HG03442 (cell line): ENCODE data around the gene OAT.

Source experiments
- ATAC-seq: cut with Tn5 transposase; IDR thresholded peaks from one replicate; pipeline ENCODE4 v1.9.1; 2021; ENCODE audit warnings: mild to moderate bottlenecking, moderate library complexity; ENCODE audit not compliant: unreplicated experiment

OAT gene

DNA sequence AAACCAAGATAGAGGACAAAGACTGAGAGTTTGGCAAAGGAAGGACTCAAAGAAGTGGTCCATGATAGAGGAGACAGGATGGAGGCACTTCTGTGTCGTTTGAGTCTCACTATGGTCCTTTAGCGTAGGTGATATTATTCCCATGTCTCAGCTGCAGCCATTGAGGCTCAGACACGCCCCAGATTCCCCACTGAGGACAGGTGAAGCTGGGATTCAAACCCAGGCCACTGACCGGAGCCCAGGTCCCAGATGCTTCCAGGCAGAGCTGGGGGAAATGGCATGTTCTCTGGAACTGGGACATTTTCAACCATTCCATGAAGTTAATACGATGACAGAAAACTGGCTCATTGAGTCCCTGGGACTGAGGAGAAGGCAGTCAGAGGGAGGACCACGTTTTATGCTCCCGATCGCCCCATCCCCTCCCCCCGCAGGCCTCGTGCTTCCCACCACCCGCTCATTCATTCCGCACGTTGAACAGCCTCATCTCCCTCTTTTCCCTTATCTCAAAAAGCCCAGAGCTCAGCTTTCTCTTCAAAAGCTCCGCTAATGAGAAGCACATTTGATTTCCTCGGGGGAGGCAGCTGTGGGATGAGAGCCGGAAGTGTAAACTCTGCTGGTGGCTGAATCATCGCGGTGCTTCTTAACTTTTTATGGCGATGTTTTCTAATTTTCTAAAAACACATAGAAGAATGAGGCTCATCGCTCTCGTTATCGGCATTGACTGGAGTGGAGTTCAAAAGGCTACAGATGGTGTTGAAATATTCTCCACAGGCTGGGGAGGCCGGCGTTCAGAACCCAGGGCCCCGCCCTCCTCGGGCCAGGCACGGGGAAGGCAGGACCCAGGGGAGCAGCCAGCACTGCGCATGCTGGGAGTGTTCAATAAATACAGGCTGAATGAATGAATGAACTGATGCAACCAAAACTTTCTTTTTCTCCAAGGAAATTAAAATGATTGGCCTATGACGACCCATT lies 64.0 kb downstream of the OAT start:
- ATAC-seq, result peak; percentile 72

- no peak for ATAC-seq
Measured at GRCh38 chr10:124353896-124354295, 64.8 kb downstream of the OAT start.

DNA sequence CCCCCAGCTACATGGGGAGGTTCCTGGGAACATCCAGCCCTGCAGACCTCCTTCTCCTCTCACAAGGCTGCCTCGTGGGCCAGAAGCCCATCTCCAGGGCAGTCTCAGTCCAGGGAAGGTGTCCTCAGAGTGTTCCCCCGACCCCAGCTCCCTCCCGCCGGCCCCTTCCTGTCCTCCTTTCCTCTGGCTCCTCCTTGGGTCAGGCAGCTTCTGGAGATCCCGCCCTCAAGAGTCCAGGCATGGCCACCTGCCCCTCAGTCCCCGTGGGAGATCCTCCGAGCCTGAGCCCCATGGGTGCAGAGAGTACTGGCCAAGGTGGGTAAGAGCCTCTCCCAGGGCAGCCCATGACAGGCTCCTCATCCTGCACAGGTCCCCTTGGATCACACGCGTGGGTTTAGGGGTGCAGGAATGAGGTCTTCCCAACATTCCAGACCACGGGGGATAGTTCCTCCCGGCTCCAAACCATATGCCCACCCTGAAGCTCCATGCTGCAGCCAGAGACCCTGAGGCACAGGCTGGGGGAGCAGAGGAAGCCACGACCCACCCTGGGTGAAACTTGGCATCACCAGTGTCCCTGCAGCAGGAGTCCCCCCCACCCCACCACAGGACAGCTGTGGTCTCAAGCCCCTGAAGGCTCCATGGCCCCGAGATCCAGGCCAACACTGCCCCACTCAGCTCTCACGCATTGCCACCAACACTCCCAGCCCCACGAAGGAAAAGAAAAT lies 65.5 kb downstream of the OAT start:
- no peak for ATAC-seq

DNA sequence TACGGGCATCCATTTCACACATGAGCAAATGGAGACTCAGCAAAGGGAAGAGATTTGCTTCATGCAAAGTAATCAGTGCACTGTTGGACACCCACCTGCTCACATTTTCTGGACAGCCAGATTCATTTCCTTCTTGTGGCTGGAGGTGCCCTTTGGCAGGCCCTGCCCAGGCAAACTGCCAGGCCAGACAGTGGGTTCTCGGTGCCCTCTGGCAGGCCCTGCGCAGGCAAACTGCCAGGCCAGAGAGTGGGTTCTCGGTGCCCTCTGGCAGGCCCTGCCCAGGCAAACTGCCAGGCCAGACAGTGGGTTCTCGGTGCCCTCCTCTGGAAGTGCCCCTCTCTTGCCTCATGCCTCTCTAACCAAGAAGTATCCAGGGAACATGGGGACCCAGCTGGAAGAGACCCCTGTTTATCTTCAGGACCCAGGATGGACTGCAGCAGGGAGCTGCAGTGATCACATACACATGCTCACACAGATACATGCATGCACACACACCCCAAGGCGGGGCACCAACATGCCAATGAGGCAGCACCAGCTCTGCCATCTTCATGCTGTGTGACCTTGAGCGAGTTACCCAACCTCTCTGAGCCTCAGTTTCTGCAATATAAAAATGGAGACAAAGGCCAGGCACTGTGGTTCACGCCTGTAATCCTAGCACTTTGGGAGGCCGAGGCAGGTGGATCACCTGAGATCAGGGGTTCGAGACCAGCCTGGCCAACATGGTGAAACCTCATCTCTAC lies 67.1 kb downstream of the OAT start:
- no peak for ATAC-seq

- ATAC-seq, result no peak
Measured at GRCh38 chr10:124350806-124351205, 67.9 kb downstream of the OAT start.

DNA sequence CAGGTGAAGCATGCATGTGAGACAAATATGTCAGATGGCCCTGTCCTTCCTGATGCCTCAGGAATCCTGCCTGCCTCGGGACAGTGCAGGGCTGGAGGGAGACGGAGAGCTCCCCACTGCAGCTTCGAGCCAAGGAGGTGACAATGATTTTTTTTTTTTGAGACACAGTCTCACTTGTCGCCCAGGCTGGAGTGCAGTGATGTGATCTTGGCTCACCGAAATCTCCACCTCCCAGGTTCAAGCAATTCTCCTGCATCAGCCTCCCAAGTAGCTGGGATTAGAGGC lies 68.8 kb downstream of the OAT start:
- no peak for ATAC-seq

- no peak for ATAC-seq
Measured at GRCh38 chr10:124349231-124349995, 69.3 kb downstream of the OAT start.

GRCh38 chr10:124348801-124349200 lies 69.9 kb downstream of the OAT start:
- no peak for ATAC-seq

DNA sequence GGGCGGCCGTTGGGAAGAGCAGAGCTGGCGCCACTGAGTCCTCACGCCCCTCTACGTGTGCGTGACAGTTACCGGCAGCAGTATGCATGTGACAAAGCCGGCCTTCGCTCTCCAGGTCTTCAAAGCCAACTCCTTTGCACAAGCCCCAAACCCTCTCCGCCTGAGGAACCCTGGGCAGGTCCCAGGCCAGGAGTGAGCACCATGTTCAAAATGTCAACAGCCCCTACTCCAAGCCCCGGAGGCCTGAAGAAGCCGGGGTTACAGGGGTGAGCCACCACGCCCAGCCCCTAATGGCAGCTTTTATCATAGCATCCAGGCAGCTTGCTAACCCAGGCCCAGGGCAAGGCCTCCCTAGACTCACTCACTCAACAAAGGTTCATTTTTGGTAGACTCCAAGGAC lies 70.8 kb downstream of the OAT start:
- ATAC-seq, result no peak
